SH-SY5Y (cell line): ENCODE results near the gene TULP4.

Experiments
- GATA2 ChIP-seq: IDR thresholded peaks from 2 replicates; pipeline ENCODE4 v1.6.1; 2011; ENCODE audit warnings: mild to moderate bottlenecking, low read depth, low read length
- GATA3 ChIP-seq: IDR thresholded peaks from 2 replicates; pipeline ENCODE4 v1.6.1; 2011; ENCODE audit warnings: low read depth, mild to moderate bottlenecking, low read length, moderate library complexity

DNA sequence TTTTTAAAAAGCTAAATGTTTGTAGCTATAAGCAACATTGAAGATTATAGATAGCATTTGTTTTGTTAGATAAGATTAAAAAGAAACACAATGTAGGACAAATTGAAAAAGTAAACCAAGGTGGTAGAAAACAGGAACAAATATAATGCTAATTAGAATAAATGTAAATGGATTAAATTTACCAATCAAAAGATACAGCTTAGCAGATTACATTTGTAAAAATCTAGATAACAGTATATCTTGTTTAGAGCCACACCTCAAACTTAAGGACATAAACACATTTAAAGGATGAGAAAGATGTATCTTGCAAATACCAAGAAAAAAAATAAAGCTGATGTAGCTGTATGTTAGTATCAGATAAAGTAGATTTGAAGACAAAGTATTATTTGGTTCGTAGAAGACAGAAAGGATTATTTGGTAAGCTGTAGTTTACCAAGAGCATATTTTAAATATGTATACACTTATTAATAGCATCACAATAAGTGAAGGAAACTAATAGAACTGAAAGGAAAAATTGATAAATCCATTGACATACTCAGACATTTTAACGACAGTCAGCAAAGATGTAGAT, 107.2 kb downstream of the TULP4 start:
- TF ChIP-seq GATA3 = no peak
- TF ChIP-seq GATA2 = no peak
